ENCODE results near the gene CISTR.

The CISTR gene

GRCh38 chr12:53696655-53697331 is 55.0 kb downstream of the CISTR start:
- Histone ChIP-seq H3K4me3 (ENCODE audit: low read depth, low read length, poor library complexity, severe bottlenecking) (no peak overlapping the region), H3K9ac (ENCODE audit: low read length) (no peak overlapping the region), H3K4me2 (ENCODE audit: low read length) (no peak overlapping the region), H3K27ac (ENCODE audit: low read depth, low read length, poor library complexity, severe bottlenecking) (no peak overlapping the region), H4K20me1 (ENCODE audit: insufficient read depth, low read length) (no peaks in the 10 kb centered on the region), H3K9me3 (ENCODE audit: low read length) (no peaks in the 10 kb centered on the region), H3K79me2 (ENCODE audit: insufficient read depth, low read length) (no peaks in the 10 kb centered on the region), H3K4me1 (ENCODE audit: insufficient read depth, low read length, severe bottlenecking) (no peaks in the 10 kb centered on the region), H3K36me3 (ENCODE audit: insufficient read depth, low read length) (no peaks in the 10 kb centered on the region), H3K9me2 (ENCODE audit: low read depth, low read length) (no peaks in the 10 kb centered on the region), H2AFZ (ENCODE audit: low read length) (no peak overlapping the region), H3F3A (ENCODE audit: insufficient read depth, low read length) (no peaks in the 10 kb centered on the region), H3K27me3 (ENCODE audit: insufficient read depth, low read length) (peaks cover 14% of the 10 kb centered on the region; the same call in 1 of the 2 replicates)
- TF ChIP-seq CTCF (IDR thresholded peaks at IDR 0.05; ENCODE audit: low read length) (no peak), EZH2 (IDR thresholded peaks at IDR 0.05; ENCODE audit: borderline replicate concordance, low read length) (no peak)
